ENCODE data around the gene BTBD16. TPM values are rescaled to one million over a fixed set of nuclear protein-coding genes. Genes with fewer than 3 reads are reported as not detected.
A peak's percentile ranks its signal among the peaks of the same experiment; 100 is the strongest.

BTBD16 gene
- total RNA-seq = not detected in 2 replicates

DNA sequence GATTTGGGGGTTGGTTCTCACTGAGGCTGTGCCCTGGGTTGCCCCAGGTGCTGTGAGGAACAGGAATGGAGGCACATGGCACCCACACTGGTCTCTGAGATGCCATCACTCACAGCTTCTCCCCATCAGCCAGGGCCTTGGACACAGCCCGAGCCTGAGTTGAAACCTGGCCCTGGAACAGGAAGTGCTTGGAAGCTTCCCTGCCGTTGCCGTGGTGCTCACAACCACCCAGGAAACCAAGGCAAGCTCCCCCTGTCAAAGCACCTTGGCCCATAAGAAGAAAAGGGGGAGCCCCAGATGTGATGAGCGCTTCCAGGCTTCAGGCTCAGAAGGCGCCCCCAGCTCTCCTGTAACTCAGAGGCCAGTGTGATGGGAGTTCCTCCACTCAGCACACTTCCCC is at the start of gene BTBD16:
BTBD16 (plus strand) TSS at position 221 of the 400 bp plus-strand sequence. CDS start 3,786 bp downstream, outside the sequence.
- no peak within 1 kb of the TSS for H2AFZ ChIP-seq (ENCODE audit: low read length)
- no peak within 1 kb of the TSS for H3K4me2 ChIP-seq (ENCODE audit: insufficient read depth, low read length)
- no peak within 1 kb of the TSS for H3K27ac ChIP-seq (ENCODE audit: low read depth, low read length)
- no peak for DNase-seq (ENCODE audit: insufficient read length, low spot score, missing footprints)
- H3K4me3 ChIP-seq (ENCODE audit: insufficient read depth, low read length) = no peak within 1 kb of the TSS
- H3K9me3 ChIP-seq (ENCODE audit: low read depth, low read length) = no peaks in the 10 kb centered on the region
- H3K4me1 ChIP-seq (ENCODE audit: insufficient read depth, low read length) = no peaks in the 10 kb centered on the region
- no peaks in the 10 kb centered on the region for H4K20me1 ChIP-seq (ENCODE audit: insufficient read depth, low read length)
- H3K36me3 ChIP-seq (ENCODE audit: insufficient read depth, low read length) = no peaks in the 10 kb centered on the region
- H3K27me3 ChIP-seq (ENCODE audit: insufficient read depth, low read length) = no peaks in the 10 kb centered on the region
- no peaks in the 10 kb centered on the region for H3K79me2 ChIP-seq (ENCODE audit: insufficient read depth, low read length)
- TF ChIP-seq, protein P1, sequence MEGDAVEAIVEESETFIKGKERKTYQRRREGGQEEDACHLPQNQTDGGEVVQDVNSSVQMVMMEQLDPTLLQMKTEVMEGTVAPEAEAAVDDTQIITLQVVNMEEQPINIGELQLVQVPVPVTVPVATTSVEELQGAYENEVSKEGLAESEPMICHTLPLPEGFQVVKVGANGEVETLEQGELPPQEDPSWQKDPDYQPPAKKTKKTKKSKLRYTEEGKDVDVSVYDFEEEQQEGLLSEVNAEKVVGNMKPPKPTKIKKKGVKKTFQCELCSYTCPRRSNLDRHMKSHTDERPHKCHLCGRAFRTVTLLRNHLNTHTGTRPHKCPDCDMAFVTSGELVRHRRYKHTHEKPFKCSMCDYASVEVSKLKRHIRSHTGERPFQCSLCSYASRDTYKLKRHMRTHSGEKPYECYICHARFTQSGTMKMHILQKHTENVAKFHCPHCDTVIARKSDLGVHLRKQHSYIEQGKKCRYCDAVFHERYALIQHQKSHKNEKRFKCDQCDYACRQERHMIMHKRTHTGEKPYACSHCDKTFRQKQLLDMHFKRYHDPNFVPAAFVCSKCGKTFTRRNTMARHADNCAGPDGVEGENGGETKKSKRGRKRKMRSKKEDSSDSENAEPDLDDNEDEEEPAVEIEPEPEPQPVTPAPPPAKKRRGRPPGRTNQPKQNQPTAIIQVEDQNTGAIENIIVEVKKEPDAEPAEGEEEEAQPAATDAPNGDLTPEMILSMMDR (IDR thresholded peaks at IDR 0.05; ENCODE audit: extremely low read depth, low read depth, low read length) = no peak

DNA sequence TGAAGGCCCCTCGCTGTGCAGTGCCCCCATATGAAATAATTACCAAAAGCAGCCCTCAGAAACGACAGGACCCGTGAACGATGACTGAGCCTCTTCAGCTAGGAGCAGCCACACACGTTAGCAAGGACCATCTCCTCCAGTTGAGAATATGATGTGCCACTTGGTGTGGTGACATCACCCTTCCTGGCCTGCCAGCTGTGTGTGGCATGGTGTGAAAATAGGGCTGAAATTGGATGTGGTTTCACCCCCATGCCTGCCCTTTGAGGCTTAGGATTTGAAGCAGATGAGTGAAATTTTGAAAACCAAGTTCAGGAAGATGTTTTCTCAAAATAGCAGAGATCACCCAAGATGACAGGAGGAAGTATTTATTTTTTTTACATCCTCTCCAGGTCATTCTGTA is 49.1 kb upstream of the BTBD16 start:
- TF ChIP-seq, protein P1 (IDR thresholded peaks at IDR 0.05; ENCODE audit: extremely low read depth, low read depth, low read length) = no peak
- Histone ChIP-seq H3K79me2 (ENCODE audit: insufficient read depth, low read length) (no peaks in the 10 kb centered on the region), H3K4me1 (ENCODE audit: insufficient read depth, low read length) (no peaks in the 10 kb centered on the region), H3K9me3 (ENCODE audit: low read depth, low read length) (no peaks in the 10 kb centered on the region), H3K4me3 (ENCODE audit: insufficient read depth, low read length) (no peak overlapping the region), H3K4me2 (ENCODE audit: insufficient read depth, low read length) (no peak overlapping the region), H2AFZ (ENCODE audit: low read length) (no peak overlapping the region), H3K27me3 (ENCODE audit: insufficient read depth, low read length) (no peaks in the 10 kb centered on the region), H3K27ac (ENCODE audit: low read depth, low read length) (no peak overlapping the region), H3K36me3 (ENCODE audit: insufficient read depth, low read length) (no peaks in the 10 kb centered on the region), H4K20me1 (ENCODE audit: insufficient read depth, low read length) (no peaks in the 10 kb centered on the region)
- DNase-seq (ENCODE audit: insufficient read length, low spot score, missing footprints) = no peak

DNA sequence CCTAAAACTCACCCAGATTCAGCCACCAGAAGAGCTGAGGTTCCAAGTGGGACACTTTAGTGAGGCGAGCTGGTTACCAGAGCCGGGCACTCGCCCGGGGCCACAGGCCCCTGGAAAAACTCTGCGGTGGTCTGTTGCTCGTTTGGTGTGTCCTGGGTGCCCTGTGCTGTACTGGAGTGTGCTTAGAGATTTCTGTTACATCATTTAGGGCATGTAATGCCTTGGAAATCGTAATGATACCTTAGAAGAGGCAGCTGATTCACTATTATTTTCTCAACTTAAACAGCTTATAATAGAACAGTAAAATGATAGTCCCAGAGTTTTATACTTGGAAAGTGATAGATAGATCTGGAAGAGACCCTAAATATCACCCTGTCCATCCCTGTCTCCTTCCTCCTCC is 48.5 kb upstream of the BTBD16 start:
- Histone ChIP-seq H4K20me1 (ENCODE audit: insufficient read depth, low read length) (no peaks in the 10 kb centered on the region), H3K27ac (ENCODE audit: low read depth, low read length) (no peak overlapping the region), H3K4me2 (ENCODE audit: insufficient read depth, low read length) (no peak overlapping the region), H3K9me3 (ENCODE audit: low read depth, low read length) (no peaks in the 10 kb centered on the region), H3K36me3 (ENCODE audit: insufficient read depth, low read length) (no peaks in the 10 kb centered on the region), H3K79me2 (ENCODE audit: insufficient read depth, low read length) (no peaks in the 10 kb centered on the region), H2AFZ (ENCODE audit: low read length) (no peak overlapping the region), H3K4me1 (ENCODE audit: insufficient read depth, low read length) (no peaks in the 10 kb centered on the region), H3K27me3 (ENCODE audit: insufficient read depth, low read length) (no peaks in the 10 kb centered on the region), H3K4me3 (ENCODE audit: insufficient read depth, low read length) (no peak overlapping the region)
- TF ChIP-seq, protein P1 (IDR thresholded peaks at IDR 0.05; ENCODE audit: extremely low read depth, low read depth, low read length) = no peak
- DNase-seq (ENCODE audit: insufficient read length, low spot score, missing footprints) = no peak

DNA sequence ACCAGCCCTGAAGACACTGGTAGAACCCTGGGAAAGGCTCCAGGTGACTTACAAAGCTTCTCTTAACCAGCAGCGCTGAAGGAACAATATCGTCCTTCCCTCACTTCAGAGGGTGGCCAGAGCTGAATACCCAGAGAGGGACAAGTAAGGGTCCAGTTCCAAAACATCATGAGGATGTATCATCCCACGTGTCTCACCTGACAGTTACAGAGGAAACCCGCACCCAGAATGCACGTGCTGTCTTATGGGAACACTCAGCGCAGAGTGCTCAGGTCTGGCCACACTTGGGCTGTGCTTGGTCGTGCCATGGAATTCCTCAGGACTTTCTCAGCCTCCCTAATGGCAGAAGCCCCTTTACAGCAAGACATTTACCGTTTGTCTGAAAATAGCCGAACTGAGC is 46.9 kb upstream of the BTBD16 start:
- Histone ChIP-seq H3K27ac (ENCODE audit: low read depth, low read length) (no peak overlapping the region), H2AFZ (ENCODE audit: low read length) (no peak overlapping the region), H3K9me3 (ENCODE audit: low read depth, low read length) (no peaks in the 10 kb centered on the region), H3K36me3 (ENCODE audit: insufficient read depth, low read length) (no peaks in the 10 kb centered on the region), H3K79me2 (ENCODE audit: insufficient read depth, low read length) (no peaks in the 10 kb centered on the region), H3K4me1 (ENCODE audit: insufficient read depth, low read length) (no peaks in the 10 kb centered on the region), H4K20me1 (ENCODE audit: insufficient read depth, low read length) (no peaks in the 10 kb centered on the region), H3K27me3 (ENCODE audit: insufficient read depth, low read length) (no peaks in the 10 kb centered on the region), H3K4me3 (ENCODE audit: insufficient read depth, low read length) (no peak overlapping the region), H3K4me2 (ENCODE audit: insufficient read depth, low read length) (no peak overlapping the region)
- TF ChIP-seq, protein P1 (IDR thresholded peaks at IDR 0.05; ENCODE audit: extremely low read depth, low read depth, low read length) = no peak
- peak; percentile 32 for DNase-seq (ENCODE audit: insufficient read length, low spot score, missing footprints)
